SK-N-SH (cell line): ENCODE data around the gene SENP8. TPM values are rescaled to one million over a fixed set of nuclear protein-coding genes. Genes with fewer than 3 reads are reported as not detected.

ENCODE experiments used
- CTCF ChIA-PET: fragments of 300-600, 350-600 bp; formaldehyde crosslinking; extraction: SDS; loops from one replicate; lab custom pipeline; 2021; lab: Yijun Ruan, JAX
- POLR2A ChIA-PET: fragments of 350-600 bp; sonication (Branson Sonifier 250); formaldehyde crosslinking; extraction: SDS; loops from one replicate; lab custom pipeline; 2020; ENCODE audit warnings: antibody characterized with exemption, inconsistent platforms; lab: Yijun Ruan, JAX
- DNase-seq: peaks from one replicate; pipeline ENCODE4 v3.0.0; 2012
- H2AFZ ChIP-seq: fragments of 200-600 bp; sonication (generic); 2 replicates; pipeline ENCODE4 v1.8.1; 2016; ENCODE audit warnings: antibody characterized with exemption, mild to moderate bottlenecking, low read depth
- H3F3A ChIP-seq: fragments of 200-600 bp; sonication (generic); replicated peaks from 2 replicates; pipeline ENCODE3; 2016; ENCODE audit warnings: antibody characterized with exemption, mild to moderate bottlenecking; ENCODE audit not compliant: insufficient read depth
- H3K27ac ChIP-seq, 2 experiments: fragments of 200-500 bp in 1 of 2; fragments of 200-600 bp in 1 of 2; sonication (Bioruptor generic) in 1 of 2; sonication (generic), shearing (Covaris generic) in 1 of 2; 2 replicates each; pipeline versions ENCODE4 v1.5.1 to v1.6.1; 2014 to 2016; ENCODE audit warnings: low read depth in 2 of 2, inconsistent platforms in 1 of 2, low read length in 1 of 2, mild to moderate bottlenecking in 1 of 2, mixed read lengths in 1 of 2
- H3K27me3 ChIP-seq: fragments of 200-600 bp; sonication (generic), shearing (Covaris generic); 2 replicates; pipeline ENCODE4 v1.6.1; 2016; ENCODE audit warnings: mixed run types; ENCODE audit not compliant: insufficient read depth
- H3K36me3 ChIP-seq, 2 experiments: fragments of 200-500 bp in 1 of 2; fragments of 200-600 bp in 1 of 2; sonication (Bioruptor generic) in 1 of 2; sonication (generic) in 1 of 2; replicated peaks in 1 of 2; 2 replicates each; pipeline versions ENCODE3 to v1.5.1; 2014 to 2016; ENCODE audit warnings: low read length in 1 of 2, mild to moderate bottlenecking in 1 of 2; ENCODE audit not compliant: insufficient read depth in 2 of 2, control insufficient read depth in 1 of 2
- H3K4me1 ChIP-seq, 2 experiments: fragments of 200-500 bp in 1 of 2; fragments of 200-600 bp in 1 of 2; sonication (Bioruptor generic) in 1 of 2; sonication (generic), shearing (Covaris generic) in 1 of 2; 2 replicates each; pipeline versions ENCODE4 v1.5.1 to v1.6.1; 2014 to 2016; ENCODE audit warnings: low read depth in 1 of 2, low read length in 1 of 2, mixed run types in 1 of 2; ENCODE audit not compliant: insufficient read depth in 2 of 2, control insufficient read depth in 1 of 2
- H3K4me2 ChIP-seq: fragments of 200-600 bp; sonication (generic), shearing (Covaris generic); 2 replicates; pipeline ENCODE4 v1.6.1; 2017; ENCODE audit warnings: mixed run types
- H3K4me3 ChIP-seq, 2 experiments: fragments of 200-500 bp in 1 of 2; fragments of 200-600 bp in 1 of 2; sonication (Bioruptor generic) in 1 of 2; sonication (generic), shearing (Covaris generic) in 1 of 2; 2 replicates each; pipeline versions ENCODE4 v1.5.1 to v1.8.1; 2014 to 2016; ENCODE audit warnings: low read depth in 2 of 2, inconsistent platforms in 1 of 2, low read length in 1 of 2, mild to moderate bottlenecking in 1 of 2, mixed read lengths in 1 of 2, moderate library complexity in 1 of 2
- H3K79me2 ChIP-seq: fragments of 200-600 bp; sonication (generic); 2 replicates; pipeline ENCODE4 v1.8.1; 2017; ENCODE audit warnings: mild to moderate bottlenecking; ENCODE audit not compliant: insufficient read depth
- H3K9ac ChIP-seq: fragments of 200-600 bp; sonication (generic); 2 replicates; pipeline ENCODE4 v1.6.1; 2017; ENCODE audit warnings: mixed run types
- H3K9me2 ChIP-seq: fragments of 200-600 bp; sonication (generic); 2 replicates; pipeline ENCODE4 v1.6.1; 2017; ENCODE audit warnings: mixed run types
- H3K9me3 ChIP-seq: fragments of 200-600 bp; sonication (generic); 2 replicates; pipeline ENCODE4 v1.6.1; 2017; ENCODE audit warnings: mixed run types, mild to moderate bottlenecking, moderate library complexity
- H4K20me1 ChIP-seq: fragments of 200-600 bp; sonication (generic); 2 replicates; pipeline ENCODE4 v1.6.1; 2017; ENCODE audit warnings: mild to moderate bottlenecking, mixed run types; ENCODE audit not compliant: insufficient read depth
- CHD2 ChIP-seq: fragments of 150-350 bp; IDR thresholded peaks from 2 replicates; pipeline ENCODE4 v1.6.1; 2018; ENCODE audit warnings: low read length; ENCODE audit not compliant: partially characterized antibody
- ELF1 ChIP-seq: IDR thresholded peaks from 2 replicates; pipeline ENCODE4 v1.4.0; 2012
- FOXJ3 ChIP-seq: sonication (generic); formaldehyde crosslinking; IDR thresholded peaks from 2 replicates; pipeline ENCODE4 v1.5.1; 2020; ENCODE audit warnings: mild to moderate bottlenecking, missing genetic modification reagents
- FOXM1 ChIP-seq: IDR thresholded peaks from 2 replicates; pipeline ENCODE4 v1.4.0; 2012; ENCODE audit warnings: low read depth, mild to moderate bottlenecking
- GABPA ChIP-seq: IDR thresholded peaks from 2 replicates; pipeline ENCODE4 v1.4.0; 2012; ENCODE audit warnings: low read depth, mild to moderate bottlenecking
- IRF3 ChIP-seq: fragments of 150-350 bp; IDR thresholded peaks from 2 replicates; pipeline ENCODE4 v1.6.1; 2016; ENCODE audit warnings: mild to moderate bottlenecking, low read depth, low read length
- MXI1 ChIP-seq: IDR thresholded peaks from 2 replicates; pipeline ENCODE4 v1.6.1; 2012; ENCODE audit warnings: mild to moderate bottlenecking, low read depth, low read length, improper control_type of control experiment
- POLR2AphosphoS5 ChIP-seq: IDR thresholded peaks from 2 replicates; pipeline ENCODE4 v1.6.1; 2012; ENCODE audit warnings: low read depth, low read length
- RAD21 ChIP-seq: IDR thresholded peaks from 2 replicates; pipeline ENCODE4 v1.6.1; 2012; ENCODE audit warnings: mild to moderate bottlenecking, low read length
- RCOR1 ChIP-seq: fragments of 150-350 bp; IDR thresholded peaks from 2 replicates; pipeline ENCODE4 v1.6.1; 2017; ENCODE audit warnings: antibody characterized with exemption, low read length
- RXRA ChIP-seq: IDR thresholded peaks from 2 replicates; pipeline ENCODE4 v1.4.0; 2012; ENCODE audit warnings: low read depth, mild to moderate bottlenecking, borderline replicate concordance
- TCF12 ChIP-seq: IDR thresholded peaks from 2 replicates; pipeline ENCODE4 v1.4.0; 2012
- YY1 ChIP-seq: IDR thresholded peaks from 2 replicates; pipeline ENCODE4 v1.4.0; 2012; ENCODE audit warnings: low read depth, mild to moderate bottlenecking
- WGBS: methylation state at CpG from one replicate; pipeline ENCODE4 v1.1.6; 2017; ENCODE audit warnings: low lambda C conversion rate; 5-methylcytosine and 5-hydroxymethylcytosine counted together
- polyA plus RNA-seq, 3 experiments: library from polyadenylated mRNA; depleted of rRNA; stranded (reverse); fragments of >200 nt; gene quantifications; 2 replicates each; pipeline ENCODE4 v1.2.3, GENCODE V29; 2012
- TF ChIP-seq, protein P1 (sequence below): fragments of 150-350 bp; IDR thresholded peaks from 2 replicates; pipeline ENCODE4 v1.6.1; 2017; ENCODE audit warnings: antibody characterized with exemption, low read length, low read depth, borderline replicate concordance
- TF ChIP-seq, protein P2 (sequence below): IDR thresholded peaks from 2 replicates; pipeline ENCODE4 v1.4.0; 2012; ENCODE audit warnings: low read depth, borderline replicate concordance
- TF ChIP-seq, protein P3 (sequence below): IDR thresholded peaks from 2 replicates; pipeline ENCODE4 v1.6.1; 2012; ENCODE audit warnings: mild to moderate bottlenecking, low read depth, low read length, moderate library complexity

SENP8 gene
- polyA plus RNA-seq, 1 of the 3 experiments (the other 2 are of a cell fraction): 1.4 TPM

- CTCF ChIA-PET: interaction anchor here (1.2 kb wide), 1 partner anchor 9 kb away, joined by 3 read pairs; no protein-coding TSS in a partner anchor
- DNase-seq: no peak
- Histone ChIP-seq H3K79me2 (peaks cover 18% of the 10 kb centered on the region; the same call in 1 of the 2 replicates), H3K4me2 (no peak overlapping the region), H3F3A (no peaks in the 10 kb centered on the region), H3K4me3 (no peak overlapping the region), H3K36me3 (peaks cover 0 to 4% of the 10 kb centered on the region in 2 experiments), H3K9me3 (no peaks in the 10 kb centered on the region), H4K20me1 (peaks cover 6% of the 10 kb centered on the region; the same call in 1 of the 2 replicates), H3K27ac (no peak overlapping the region), H2AFZ (no peak overlapping the region), H3K27me3 (no peaks in the 10 kb centered on the region), H3K9me2 (no peaks in the 10 kb centered on the region), H3K4me1 (no peaks in the 10 kb centered on the region), H3K9ac (no peak overlapping the region)
- WGBS: 95% methylated on average over 1 of the region's 1 CpG
- no peak for TF ChIP-seq MXI1
- TF ChIP-seq, protein P1, sequence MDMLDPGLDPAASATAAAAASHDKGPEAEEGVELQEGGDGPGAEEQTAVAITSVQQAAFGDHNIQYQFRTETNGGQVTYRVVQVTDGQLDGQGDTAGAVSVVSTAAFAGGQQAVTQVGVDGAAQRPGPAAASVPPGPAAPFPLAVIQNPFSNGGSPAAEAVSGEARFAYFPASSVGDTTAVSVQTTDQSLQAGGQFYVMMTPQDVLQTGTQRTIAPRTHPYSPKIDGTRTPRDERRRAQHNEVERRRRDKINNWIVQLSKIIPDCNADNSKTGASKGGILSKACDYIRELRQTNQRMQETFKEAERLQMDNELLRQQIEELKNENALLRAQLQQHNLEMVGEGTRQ: no peak
- TF ChIP-seq, protein P2, sequence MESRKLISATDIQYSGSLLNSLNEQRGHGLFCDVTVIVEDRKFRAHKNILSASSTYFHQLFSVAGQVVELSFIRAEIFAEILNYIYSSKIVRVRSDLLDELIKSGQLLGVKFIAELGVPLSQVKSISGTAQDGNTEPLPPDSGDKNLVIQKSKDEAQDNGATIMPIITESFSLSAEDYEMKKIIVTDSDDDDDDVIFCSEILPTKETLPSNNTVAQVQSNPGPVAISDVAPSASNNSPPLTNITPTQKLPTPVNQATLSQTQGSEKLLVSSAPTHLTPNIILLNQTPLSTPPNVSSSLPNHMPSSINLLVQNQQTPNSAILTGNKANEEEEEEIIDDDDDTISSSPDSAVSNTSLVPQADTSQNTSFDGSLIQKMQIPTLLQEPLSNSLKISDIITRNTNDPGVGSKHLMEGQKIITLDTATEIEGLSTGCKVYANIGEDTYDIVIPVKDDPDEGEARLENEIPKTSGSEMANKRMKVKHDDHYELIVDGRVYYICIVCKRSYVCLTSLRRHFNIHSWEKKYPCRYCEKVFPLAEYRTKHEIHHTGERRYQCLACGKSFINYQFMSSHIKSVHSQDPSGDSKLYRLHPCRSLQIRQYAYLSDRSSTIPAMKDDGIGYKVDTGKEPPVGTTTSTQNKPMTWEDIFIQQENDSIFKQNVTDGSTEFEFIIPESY: no peak
- no peak for TF ChIP-seq YY1
- no peak for TF ChIP-seq GABPA
- TF ChIP-seq ELF1: no peak
- no peak for TF ChIP-seq CHD2
- no peak for TF ChIP-seq RXRA
- TF ChIP-seq TCF12: no peak
- POLR2A ChIA-PET: no interaction called here
Observed at GRCh38 chr15:72082176-72082575, 36.0 kb upstream of the SENP8 start.

- H3K27ac ChIP-seq: no peak overlapping the region
- ChIA-PET CTCF (no interaction called here), POLR2A (no interaction called here)
- 91% methylated on average over 9 of the region's 11 CpGs for WGBS
- H3K9me2 ChIP-seq: no peaks in the 10 kb centered on the region
- H3K9me3 ChIP-seq: no peaks in the 10 kb centered on the region
- H4K20me1 ChIP-seq: peaks cover 6% of the 10 kb centered on the region; the same call in 1 of the 2 replicates
- no peak overlapping the region for H3K4me2 ChIP-seq
- H3K79me2 ChIP-seq: peaks cover 24% of the 10 kb centered on the region
- H2AFZ ChIP-seq: no peak overlapping the region
- no peaks in the 10 kb centered on the region for H3F3A ChIP-seq
- H3K4me3 ChIP-seq: no peak overlapping the region
- H3K27me3 ChIP-seq: no peaks in the 10 kb centered on the region
- H3K36me3 ChIP-seq: peaks cover 0 to 8% of the 10 kb centered on the region in 2 experiments
- DNase-seq: no peak
- no peaks in the 10 kb centered on the region for H3K4me1 ChIP-seq
- no peak overlapping the region for H3K9ac ChIP-seq
- TF ChIP-seq FOXJ3 (CRISPR knock-in tag): no peak
- TF ChIP-seq ELF1: no peak
- no peak for TF ChIP-seq MXI1
- no peak for TF ChIP-seq YY1
- TF ChIP-seq RAD21: no peak
- TF ChIP-seq, protein P3, sequence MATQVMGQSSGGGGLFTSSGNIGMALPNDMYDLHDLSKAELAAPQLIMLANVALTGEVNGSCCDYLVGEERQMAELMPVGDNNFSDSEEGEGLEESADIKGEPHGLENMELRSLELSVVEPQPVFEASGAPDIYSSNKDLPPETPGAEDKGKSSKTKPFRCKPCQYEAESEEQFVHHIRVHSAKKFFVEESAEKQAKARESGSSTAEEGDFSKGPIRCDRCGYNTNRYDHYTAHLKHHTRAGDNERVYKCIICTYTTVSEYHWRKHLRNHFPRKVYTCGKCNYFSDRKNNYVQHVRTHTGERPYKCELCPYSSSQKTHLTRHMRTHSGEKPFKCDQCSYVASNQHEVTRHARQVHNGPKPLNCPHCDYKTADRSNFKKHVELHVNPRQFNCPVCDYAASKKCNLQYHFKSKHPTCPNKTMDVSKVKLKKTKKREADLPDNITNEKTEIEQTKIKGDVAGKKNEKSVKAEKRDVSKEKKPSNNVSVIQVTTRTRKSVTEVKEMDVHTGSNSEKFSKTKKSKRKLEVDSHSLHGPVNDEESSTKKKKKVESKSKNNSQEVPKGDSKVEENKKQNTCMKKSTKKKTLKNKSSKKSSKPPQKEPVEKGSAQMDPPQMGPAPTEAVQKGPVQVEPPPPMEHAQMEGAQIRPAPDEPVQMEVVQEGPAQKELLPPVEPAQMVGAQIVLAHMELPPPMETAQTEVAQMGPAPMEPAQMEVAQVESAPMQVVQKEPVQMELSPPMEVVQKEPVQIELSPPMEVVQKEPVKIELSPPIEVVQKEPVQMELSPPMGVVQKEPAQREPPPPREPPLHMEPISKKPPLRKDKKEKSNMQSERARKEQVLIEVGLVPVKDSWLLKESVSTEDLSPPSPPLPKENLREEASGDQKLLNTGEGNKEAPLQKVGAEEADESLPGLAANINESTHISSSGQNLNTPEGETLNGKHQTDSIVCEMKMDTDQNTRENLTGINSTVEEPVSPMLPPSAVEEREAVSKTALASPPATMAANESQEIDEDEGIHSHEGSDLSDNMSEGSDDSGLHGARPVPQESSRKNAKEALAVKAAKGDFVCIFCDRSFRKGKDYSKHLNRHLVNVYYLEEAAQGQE: no peak
- TF ChIP-seq, protein P2: no peak
- TF ChIP-seq GABPA: no peak
- TF ChIP-seq RCOR1: no peak
- TF ChIP-seq FOXM1: no peak
- no peak for TF ChIP-seq POLR2AphosphoS5
- no peak for TF ChIP-seq IRF3
Observed at GRCh38 chr15:72086010-72086697, 32.0 kb upstream of the SENP8 start.
